IPS-18c (cell line): Measurements from ENCODE around the gene CUX1.
"Not testable (repeated sequence)": the region's sequence is repeated elsewhere in the genome, so short reads cannot be mapped to it uniquely, and the experiment has no call there.

ENCODE experiments used
- H3K4me3 ChIP-seq: 2 replicates; pipeline ENCODE4 v1.7.0; 2013; ENCODE audit warnings: low read depth, mild to moderate bottlenecking, low read length, moderate library complexity; ENCODE audit not compliant: insufficient read depth
- H3K9me3 ChIP-seq: one replicate; pipeline ENCODE4 v1.6.1; 2013; ENCODE audit warnings: mild to moderate bottlenecking, low read length, moderate library complexity; ENCODE audit not compliant: control insufficient read depth, insufficient read depth

Gene CUX1

GRCh38 chr7:102225025-102225424 is 407.6 kb downstream of the CUX1 start:
- Histone ChIP-seq H3K4me3 (no peak overlapping the region), H3K9me3 (no peaks in the 10 kb centered on the region)

- no peaks in the 10 kb centered on the region for H3K9me3 ChIP-seq
- H3K4me3 ChIP-seq = no peak overlapping the region
These were observed 409.9 kb downstream of the CUX1 start for GRCh38 chr7:102227371-102227770.

GRCh38 chr7:102228935-102229334 is 411.5 kb downstream of the CUX1 start:
- Histone ChIP-seq H3K9me3 (no peaks in the 10 kb centered on the region), H3K4me3 (no peak overlapping the region)

- H3K9me3 ChIP-seq, H3K4me3 ChIP-seq: not testable (repeated sequence)
These were observed 412.7 kb downstream of the CUX1 start for GRCh38 chr7:102230162-102230561.

- Histone ChIP-seq H3K4me3 (no peak overlapping the region), H3K9me3 (no peaks in the 10 kb centered on the region)
These were observed 413.2 kb downstream of the CUX1 start for GRCh38 chr7:102230593-102230992.

GRCh38 chr7:102232611-102233286 is 415.3 kb downstream of the CUX1 start:
- Histone ChIP-seq H3K4me3 (no peak overlapping the region), H3K9me3 (no peaks in the 10 kb centered on the region)

- H3K4me3 ChIP-seq = no peak overlapping the region
- no peaks in the 10 kb centered on the region for H3K9me3 ChIP-seq
These were observed 416.7 kb downstream of the CUX1 start for GRCh38 chr7:102234131-102234530.

DNA sequence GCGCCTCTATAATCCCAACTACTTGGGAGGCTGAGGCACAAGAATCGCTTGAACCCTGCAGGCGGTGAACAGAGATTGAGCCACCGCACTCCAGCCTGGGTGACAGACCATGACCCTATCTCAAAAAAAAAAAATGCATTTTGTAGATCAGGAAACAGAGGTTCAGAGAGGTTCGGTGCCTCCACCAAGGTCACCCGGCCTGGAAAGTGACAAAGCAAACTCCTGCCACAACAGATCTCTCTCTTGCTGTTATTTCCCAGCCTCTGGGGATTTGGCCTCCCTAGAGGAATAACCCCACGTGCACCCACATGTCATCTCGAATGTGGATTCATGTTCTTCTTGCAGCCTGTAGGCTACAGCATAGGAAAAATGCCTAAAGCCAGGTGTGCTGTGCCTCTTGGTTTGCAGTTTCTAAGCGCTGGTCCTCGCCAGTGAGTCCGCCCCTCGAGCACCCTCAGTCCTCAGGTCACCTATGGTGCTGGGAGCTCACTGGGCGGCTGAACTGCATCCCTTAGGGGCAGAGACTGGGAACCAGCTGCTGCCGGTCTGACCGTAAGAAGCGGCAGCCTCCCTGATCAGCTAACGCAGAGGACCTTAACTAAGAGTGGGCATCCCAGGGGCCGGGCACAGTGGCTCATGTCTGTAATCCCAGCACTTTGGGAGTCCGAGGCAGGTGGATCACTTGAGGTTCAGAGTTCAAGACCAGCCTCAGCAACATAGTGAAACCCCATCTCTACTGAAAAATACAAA is 417.6 kb downstream of the CUX1 start:
- H3K9me3 ChIP-seq = no peaks in the 10 kb centered on the region
- no peak overlapping the region for H3K4me3 ChIP-seq

- H3K4me3 ChIP-seq = no peak overlapping the region
These were observed 418.7 kb downstream of the CUX1 start for GRCh38 chr7:102236102-102236501.

DNA sequence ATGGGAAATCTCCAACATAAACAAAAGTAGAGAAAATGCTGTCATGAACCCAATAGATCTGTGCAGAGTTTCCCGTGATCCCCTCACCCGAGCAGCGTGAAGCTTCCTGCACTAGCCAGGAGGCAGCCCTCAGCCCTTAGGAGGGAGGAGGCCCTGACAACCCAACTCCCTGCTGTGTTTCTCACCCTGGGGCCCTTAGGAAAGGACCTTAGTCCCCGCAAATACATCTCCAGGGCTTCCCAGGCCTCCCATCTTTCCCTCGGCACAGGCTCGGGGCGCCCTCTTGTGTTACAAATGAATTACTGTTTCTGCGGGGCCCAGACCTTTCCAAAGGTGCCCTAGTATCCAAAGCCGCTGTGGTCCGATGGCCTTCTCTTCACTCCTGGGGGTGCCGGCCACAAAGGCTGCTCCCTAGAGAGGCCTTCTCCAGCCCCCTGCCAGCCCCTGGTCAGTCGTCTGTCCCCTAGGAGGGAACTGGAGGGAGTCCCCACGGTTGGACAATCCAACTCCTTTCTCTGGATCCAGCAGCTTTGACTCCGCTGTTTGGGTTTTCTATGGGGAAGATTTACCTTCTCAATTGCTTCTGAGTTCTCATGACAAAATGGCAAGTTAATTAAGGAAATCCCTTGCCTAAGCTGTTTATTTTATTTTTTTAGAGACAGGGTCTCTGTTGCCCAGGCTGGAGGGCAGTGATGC is 419.3 kb downstream of the CUX1 start:
- H3K9me3 ChIP-seq = no peaks in the 10 kb centered on the region
- no peak overlapping the region for H3K4me3 ChIP-seq

More at GRCh38 chr7:102236102-102236501, 418.7 kb downstream of the CUX1 start:
- H3K9me3 ChIP-seq = no peaks in the 10 kb centered on the region

- no peaks in the 10 kb centered on the region for H3K9me3 ChIP-seq
- no peak overlapping the region for H3K4me3 ChIP-seq
These were observed 421.9 kb downstream of the CUX1 start for GRCh38 chr7:102239206-102239820.

DNA sequence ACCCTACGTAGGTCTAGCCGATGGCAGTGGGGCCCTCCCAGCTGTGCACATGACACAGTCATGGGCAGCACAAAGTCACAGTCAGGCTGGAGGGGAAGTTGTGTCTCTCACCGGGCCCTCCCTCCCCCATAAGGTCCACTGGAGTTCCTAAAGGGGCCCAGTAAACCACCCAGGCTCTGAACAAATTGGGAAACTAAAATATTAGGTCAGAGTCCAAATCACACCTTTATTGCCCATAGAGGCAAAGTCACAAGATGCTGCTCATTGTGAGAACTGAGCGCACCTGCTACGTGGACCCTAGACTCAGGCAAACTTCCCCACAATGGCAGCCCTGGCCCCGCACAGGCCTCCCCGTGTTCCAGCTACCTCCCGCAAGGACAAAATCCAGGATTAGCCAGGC is 424.0 kb downstream of the CUX1 start:
- H3K4me3 ChIP-seq = no peak overlapping the region
- no peaks in the 10 kb centered on the region for H3K9me3 ChIP-seq

DNA sequence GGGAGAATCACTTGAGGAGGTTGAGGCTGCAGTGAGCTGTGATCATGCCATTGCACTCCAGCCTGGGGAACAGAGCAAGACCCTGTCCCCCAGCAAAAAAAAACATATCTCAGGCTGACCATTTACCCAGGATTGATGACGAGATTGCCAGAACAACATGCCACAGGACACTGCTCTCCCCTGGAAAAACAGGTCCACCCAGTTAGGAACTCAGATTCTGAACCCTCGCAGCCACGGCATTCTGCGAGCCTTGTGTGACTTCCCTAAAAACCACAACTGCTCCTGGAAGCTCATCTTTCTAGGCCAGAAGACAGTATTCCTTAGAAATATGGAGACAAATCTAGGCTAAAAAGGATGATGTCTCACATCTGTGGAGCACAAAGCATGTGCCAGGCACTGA is 427.2 kb downstream of the CUX1 start:
- Histone ChIP-seq H3K4me3 (no peak overlapping the region), H3K9me3 (no peaks in the 10 kb centered on the region)

DNA sequence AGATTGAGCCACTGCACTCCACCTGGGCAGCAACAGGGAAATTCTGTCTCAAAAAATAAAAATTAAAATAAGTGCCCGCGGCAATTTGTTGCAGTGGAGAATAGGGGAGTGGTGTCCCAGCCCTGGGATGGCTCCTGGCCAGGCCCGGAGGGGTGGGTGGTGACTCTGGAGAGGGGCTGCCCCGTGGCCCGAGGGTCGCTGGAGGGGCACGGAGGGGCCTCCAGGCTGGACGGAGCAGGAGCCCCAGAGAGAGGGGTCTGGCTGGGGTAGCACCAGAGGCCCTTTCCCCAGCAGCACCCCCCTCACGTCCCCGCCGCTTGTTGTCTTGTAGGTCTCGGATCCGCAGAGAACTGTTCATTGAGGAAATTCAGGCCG is 430.6 kb downstream of the CUX1 start:
- H3K4me3 ChIP-seq = no peak overlapping the region

GRCh38 chr7:102248456-102249395 is 431.3 kb downstream of the CUX1 start:
- no peaks in the 10 kb centered on the region for H3K9me3 ChIP-seq
- H3K4me3 ChIP-seq = no peak overlapping the region

More for the DNA sequence above, 430.6 kb downstream of the CUX1 start:
- no peaks in the 10 kb centered on the region for H3K9me3 ChIP-seq

GRCh38 chr7:102251531-102252365 is 434.3 kb downstream of the CUX1 start:
- no peak overlapping the region for H3K4me3 ChIP-seq
- no peaks in the 10 kb centered on the region for H3K9me3 ChIP-seq
